Mesothelial cell of epicardium (in vitro differentiated cells): ENCODE results near the gene DPF3. TPM values are rescaled to one million over a fixed set of nuclear protein-coding genes. Genes with fewer than 3 reads are reported as not detected.

Source experiments
- DNase-seq, 2 experiments: peaks; one replicate each; pipeline ENCODE4 v3.0.0; 2021; ENCODE audit warnings: low spot score in 2 of 2; ENCODE audit not compliant: unreplicated experiment in 2 of 2
- H3K27ac Mint-ChIP-seq: 2 replicates; pipeline ENCODE4 v1.8.0; 2021; ENCODE audit warnings: mixed read lengths
- H3K27me3 Mint-ChIP-seq: 2 replicates; pipeline ENCODE4 v1.8.0; 2021; ENCODE audit warnings: low read depth, mixed read lengths
- H3K36me3 Mint-ChIP-seq: 2 replicates; pipeline ENCODE4 v1.8.0; 2021; ENCODE audit warnings: mixed read lengths
- H3K4me1 Mint-ChIP-seq: 2 replicates; pipeline ENCODE4 v1.8.0; 2021; ENCODE audit warnings: mixed read lengths
- H3K4me3 Mint-ChIP-seq: 2 replicates; pipeline ENCODE4 v1.8.0; 2021; ENCODE audit warnings: mild to moderate bottlenecking, moderate library complexity, mixed read lengths
- H3K9me3 Mint-ChIP-seq: 2 replicates; pipeline ENCODE4 v1.8.0; 2021; ENCODE audit warnings: mixed read lengths
- total RNA-seq: library from RNA; stranded (reverse); gene quantifications from 3 replicates; pipeline ENCODE4 v1.2.1, GENCODE V29; 2021
- TF ChIP-seq, protein P1 (sequence below): fragments of 200-600 bp; sonication (generic); IDR thresholded peaks from one replicate; pipeline ENCODE4 v1.5.0; 2021; ENCODE audit warnings: antibody characterized with exemption; ENCODE audit not compliant: unreplicated experiment

Gene DPF3
- total RNA-seq, 1 donor from 2014 or later, result 1.3 TPM

DNA sequence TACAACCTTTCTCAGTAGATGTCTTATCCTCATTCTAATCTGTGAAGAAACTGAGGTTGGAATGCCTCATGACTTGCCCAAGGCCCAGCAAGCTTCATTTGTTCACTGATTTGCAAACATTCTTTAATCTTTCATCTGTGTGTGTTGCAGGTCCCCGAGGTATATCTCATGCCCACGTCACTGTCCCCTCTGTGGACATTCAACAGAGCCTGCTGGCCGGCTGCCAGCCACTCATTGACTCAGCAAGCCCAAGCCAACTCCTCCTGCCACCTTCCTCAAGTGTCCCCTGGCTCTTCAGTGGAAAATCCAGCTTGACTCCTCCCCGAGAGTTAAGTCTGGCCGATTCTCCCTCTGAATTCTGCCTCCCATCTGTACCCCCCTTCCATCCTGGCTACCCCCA, 30.4 kb upstream of the DPF3 start:
- Mint-ChIP-seq H3K9me3 (peaks cover 5% of the 10 kb centered on the region), H3K27ac (no peak overlapping the region), H3K4me1 (peaks cover 17% of the 10 kb centered on the region), H3K27me3 (peaks cover 20% of the 10 kb centered on the region), H3K36me3 (no peaks in the 10 kb centered on the region), H3K4me3 (no peak overlapping the region)
- TF ChIP-seq, protein P1, sequence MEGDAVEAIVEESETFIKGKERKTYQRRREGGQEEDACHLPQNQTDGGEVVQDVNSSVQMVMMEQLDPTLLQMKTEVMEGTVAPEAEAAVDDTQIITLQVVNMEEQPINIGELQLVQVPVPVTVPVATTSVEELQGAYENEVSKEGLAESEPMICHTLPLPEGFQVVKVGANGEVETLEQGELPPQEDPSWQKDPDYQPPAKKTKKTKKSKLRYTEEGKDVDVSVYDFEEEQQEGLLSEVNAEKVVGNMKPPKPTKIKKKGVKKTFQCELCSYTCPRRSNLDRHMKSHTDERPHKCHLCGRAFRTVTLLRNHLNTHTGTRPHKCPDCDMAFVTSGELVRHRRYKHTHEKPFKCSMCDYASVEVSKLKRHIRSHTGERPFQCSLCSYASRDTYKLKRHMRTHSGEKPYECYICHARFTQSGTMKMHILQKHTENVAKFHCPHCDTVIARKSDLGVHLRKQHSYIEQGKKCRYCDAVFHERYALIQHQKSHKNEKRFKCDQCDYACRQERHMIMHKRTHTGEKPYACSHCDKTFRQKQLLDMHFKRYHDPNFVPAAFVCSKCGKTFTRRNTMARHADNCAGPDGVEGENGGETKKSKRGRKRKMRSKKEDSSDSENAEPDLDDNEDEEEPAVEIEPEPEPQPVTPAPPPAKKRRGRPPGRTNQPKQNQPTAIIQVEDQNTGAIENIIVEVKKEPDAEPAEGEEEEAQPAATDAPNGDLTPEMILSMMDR, result no peak
- no peak for DNase-seq

DNA sequence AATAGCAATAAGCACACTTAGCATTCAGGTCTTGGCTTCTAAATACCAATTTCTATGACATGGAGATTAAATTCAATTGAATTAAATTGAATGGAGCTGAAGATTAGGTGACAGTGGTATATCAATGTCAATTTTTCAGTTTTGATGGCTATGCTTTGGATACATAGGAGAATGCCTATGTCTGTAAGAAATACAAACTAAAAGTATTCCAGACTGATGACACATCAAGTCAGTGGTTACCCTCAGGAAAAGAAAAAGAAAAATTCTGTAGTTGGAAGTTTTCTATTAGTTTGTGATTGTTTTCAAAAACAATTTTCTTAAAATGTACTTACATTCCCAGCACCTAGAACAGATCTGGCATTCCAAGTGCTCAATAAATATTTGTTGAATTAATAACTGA, 27.5 kb upstream of the DPF3 start:
- peaks cover 13% of the 10 kb centered on the region for H3K4me1 Mint-ChIP-seq
- H3K36me3 Mint-ChIP-seq, result no peaks in the 10 kb centered on the region
- peaks cover 38% of the 10 kb centered on the region for H3K27me3 Mint-ChIP-seq
- no peak overlapping the region for H3K4me3 Mint-ChIP-seq
- H3K27ac Mint-ChIP-seq, result no peak overlapping the region
- DNase-seq, result no peak
- H3K9me3 Mint-ChIP-seq, result peaks cover 5% of the 10 kb centered on the region
- TF ChIP-seq, protein P1, result no peak

DNA sequence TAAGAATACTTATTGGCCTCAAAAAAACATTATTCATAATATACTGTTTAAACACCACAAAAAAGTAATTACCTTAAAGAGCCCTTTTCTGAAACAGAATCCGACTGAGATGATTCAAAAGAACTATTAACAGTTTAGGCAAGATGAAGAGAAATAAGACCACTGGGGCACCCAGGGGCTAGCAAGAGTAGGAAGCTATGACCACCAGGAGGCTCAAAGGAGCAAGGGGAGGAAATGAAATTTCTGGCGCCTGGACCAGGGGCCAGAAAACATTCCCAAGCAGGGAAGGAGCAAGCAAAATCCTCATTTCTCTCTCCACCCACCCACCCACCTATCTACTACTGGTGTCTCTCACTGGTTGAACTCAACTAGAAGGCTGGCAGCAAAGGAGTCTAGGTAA, 26.1 kb upstream of the DPF3 start:
- Mint-ChIP-seq H3K36me3 (no peaks in the 10 kb centered on the region), H3K9me3 (peaks cover 5% of the 10 kb centered on the region), H3K27ac (no peak overlapping the region), H3K4me3 (no peak overlapping the region), H3K4me1 (peaks cover 5% of the 10 kb centered on the region), H3K27me3 (peaks cover 35% of the 10 kb centered on the region)
- DNase-seq, result no peak
- TF ChIP-seq, protein P1, result no peak

DNA sequence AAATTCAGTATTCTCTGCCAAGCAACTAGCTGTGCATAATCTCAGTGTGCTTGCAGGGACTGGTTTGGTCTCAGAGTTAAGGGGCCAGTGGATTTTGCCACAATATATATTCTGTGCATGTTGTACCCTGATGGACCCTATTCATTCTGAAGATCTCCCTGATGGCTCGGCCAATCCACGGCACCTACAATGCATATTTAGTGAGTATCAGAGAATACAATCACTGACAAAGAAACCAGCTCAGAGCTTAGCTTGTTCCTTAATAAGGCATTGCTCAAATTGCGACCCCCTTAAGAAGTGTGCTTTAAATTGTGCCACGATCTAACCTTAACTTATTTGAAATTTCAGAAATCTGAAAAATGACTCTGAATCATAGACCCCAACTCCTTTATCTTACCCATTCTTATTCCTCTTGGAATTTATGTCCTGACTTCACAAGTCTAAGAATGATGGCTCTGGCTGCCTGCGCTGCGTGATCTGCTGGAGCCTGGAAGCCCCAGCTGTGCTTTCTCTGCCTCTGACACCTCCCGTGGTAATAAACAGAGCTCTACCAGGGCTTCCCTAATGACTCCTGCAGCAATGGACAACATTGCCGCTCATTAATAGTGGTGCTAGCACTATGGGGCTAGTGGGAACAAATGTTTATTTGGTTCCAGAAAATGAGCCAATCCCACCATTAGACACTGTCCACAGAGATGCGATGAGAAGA, 23.3 kb upstream of the DPF3 start:
- H3K27ac Mint-ChIP-seq, result no peak overlapping the region
- no peak for DNase-seq

DNA sequence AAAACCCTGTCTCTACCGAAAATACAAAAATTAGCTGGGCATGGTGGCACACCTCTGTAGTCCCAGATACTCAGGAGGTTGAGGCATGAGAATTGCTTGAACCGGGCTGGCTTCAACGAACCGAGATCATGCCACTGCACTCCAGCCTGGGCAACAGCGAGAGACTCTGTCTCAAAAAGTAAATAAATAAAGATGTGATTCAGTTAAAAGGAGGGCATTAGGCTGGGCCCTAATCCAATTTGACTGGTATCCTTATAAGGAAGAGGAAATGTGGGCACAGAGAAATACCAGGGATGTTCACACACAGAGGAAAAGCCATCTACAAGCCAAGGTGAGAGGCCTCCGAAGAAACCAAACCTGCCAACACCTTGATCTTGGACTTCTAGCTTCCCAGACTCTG, 22.3 kb upstream of the DPF3 start:
- DNase-seq, result no peak
- no peaks in the 10 kb centered on the region for H3K36me3 Mint-ChIP-seq
- TF ChIP-seq, protein P1, result no peak
- no peak overlapping the region for H3K4me3 Mint-ChIP-seq
- H3K9me3 Mint-ChIP-seq, result peaks cover 4% of the 10 kb centered on the region
- H3K27me3 Mint-ChIP-seq, result peaks cover 40% of the 10 kb centered on the region
- no peaks in the 10 kb centered on the region for H3K4me1 Mint-ChIP-seq
- no peak overlapping the region for H3K27ac Mint-ChIP-seq

More for the DNA sequence above, 23.3 kb upstream of the DPF3 start:
- Mint-ChIP-seq H3K9me3 (peaks cover 5% of the 10 kb centered on the region), H3K4me3 (no peak overlapping the region), H3K27me3 (peaks cover 43% of the 10 kb centered on the region), H3K4me1 (no peaks in the 10 kb centered on the region), H3K36me3 (no peaks in the 10 kb centered on the region)
- TF ChIP-seq, protein P1, result no peak
